MM.1S (cell line): ENCODE data around the gene PLEKHA5.

Experiments
- EZH2 ChIP-seq: fragments of 300-600 bp; sonication (generic); optimal IDR thresholded peaks from 2 replicates; pipeline ENCODE3; 2017; ENCODE audit warnings: low read depth, mild to moderate bottlenecking, antibody characterized with exemption, low read length, mixed read lengths
- EZH2phosphoT487 ChIP-seq: fragments of 300-600 bp; sonication (generic); IDR thresholded peaks from 2 replicates; pipeline ENCODE4 v1.6.1; 2018; ENCODE audit warnings: antibody characterized with exemption, low read length
- TF ChIP-seq, protein P1 (sequence below): fragments of 300-600 bp; sonication (generic); IDR thresholded peaks from 2 replicates; pipeline ENCODE4 v1.5.1; 2016; ENCODE audit warnings: antibody characterized with exemption, low read length, mixed read lengths

DNA sequence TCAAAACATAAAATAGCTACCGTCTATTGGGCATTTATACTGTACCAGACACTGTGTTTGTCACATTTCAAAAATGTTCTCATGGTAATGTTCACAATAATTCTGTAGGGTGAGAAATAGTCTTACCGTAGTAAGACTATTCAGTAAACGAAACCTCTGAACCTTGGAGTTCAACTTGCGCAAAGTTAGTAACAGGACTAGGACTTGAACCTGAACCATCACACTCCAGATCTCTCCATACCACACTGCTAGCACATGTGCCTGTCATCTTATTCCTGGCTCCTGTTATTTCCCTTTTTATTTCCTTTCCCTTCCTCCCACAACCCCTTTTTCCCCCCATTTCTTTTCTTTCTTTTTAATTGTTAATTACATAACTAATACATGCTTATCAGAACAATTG lies 65.4 kb downstream of the PLEKHA5 start:
- TF ChIP-seq, protein P1, sequence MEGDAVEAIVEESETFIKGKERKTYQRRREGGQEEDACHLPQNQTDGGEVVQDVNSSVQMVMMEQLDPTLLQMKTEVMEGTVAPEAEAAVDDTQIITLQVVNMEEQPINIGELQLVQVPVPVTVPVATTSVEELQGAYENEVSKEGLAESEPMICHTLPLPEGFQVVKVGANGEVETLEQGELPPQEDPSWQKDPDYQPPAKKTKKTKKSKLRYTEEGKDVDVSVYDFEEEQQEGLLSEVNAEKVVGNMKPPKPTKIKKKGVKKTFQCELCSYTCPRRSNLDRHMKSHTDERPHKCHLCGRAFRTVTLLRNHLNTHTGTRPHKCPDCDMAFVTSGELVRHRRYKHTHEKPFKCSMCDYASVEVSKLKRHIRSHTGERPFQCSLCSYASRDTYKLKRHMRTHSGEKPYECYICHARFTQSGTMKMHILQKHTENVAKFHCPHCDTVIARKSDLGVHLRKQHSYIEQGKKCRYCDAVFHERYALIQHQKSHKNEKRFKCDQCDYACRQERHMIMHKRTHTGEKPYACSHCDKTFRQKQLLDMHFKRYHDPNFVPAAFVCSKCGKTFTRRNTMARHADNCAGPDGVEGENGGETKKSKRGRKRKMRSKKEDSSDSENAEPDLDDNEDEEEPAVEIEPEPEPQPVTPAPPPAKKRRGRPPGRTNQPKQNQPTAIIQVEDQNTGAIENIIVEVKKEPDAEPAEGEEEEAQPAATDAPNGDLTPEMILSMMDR: no peak
- TF ChIP-seq EZH2phosphoT487 (no peak), EZH2 (no peak)
